CD4-positive, CD25-positive, alpha-beta regulatory T cell (primary cell): ENCODE results near the gene BACH2. TPM values are rescaled to one million over a fixed set of nuclear protein-coding genes. Genes with fewer than 3 reads are reported as not detected.

Experiments used
- ATAC-seq, 2 donors: fragments of 150-1000 bp; cut with Tn5 transposase; one replicate each; pipeline ENCODE4 v1.10.0; 2021; ENCODE audit warnings: low read depth in 2 of 2, moderate number of reproducible peaks in 2 of 2, moderate library complexity in 1 of 2
- DNase-seq, 3 donors: peaks; one replicate each; pipeline versions ENCODE4 v3.0.0 to v3.0.0-alpha.2; 2012 to 2022; ENCODE audit warnings: mixed read lengths in 1 of 3
- H3K27ac ChIP-seq: one replicate; pipeline ENCODE4 v1.7.0; 2013; ENCODE audit warnings: mild to moderate bottlenecking, low read length; ENCODE audit not compliant: insufficient read depth, poor library complexity, severe bottlenecking
- H3K27me3 ChIP-seq: one replicate; pipeline ENCODE4 v1.7.0; 2013; ENCODE audit warnings: low read length; ENCODE audit not compliant: control insufficient read depth, insufficient read depth
- H3K36me3 ChIP-seq: one replicate; pipeline ENCODE4 v1.7.0; 2013; ENCODE audit warnings: mild to moderate bottlenecking, low read length, moderate library complexity; ENCODE audit not compliant: control insufficient read depth, insufficient read depth
- H3K4me1 ChIP-seq: 2 replicates; pipeline ENCODE4 v1.7.0; 2013; ENCODE audit warnings: mild to moderate bottlenecking, low read length; ENCODE audit not compliant: insufficient read depth, control insufficient read depth, poor library complexity, severe bottlenecking
- H3K4me3 ChIP-seq: one replicate; pipeline ENCODE4 v1.7.0; 2013; ENCODE audit warnings: low read depth, mild to moderate bottlenecking, low read length, moderate library complexity
- H3K9me3 ChIP-seq, 2 experiments: 1 replicate in 1 of 2; 2 replicates in 1 of 2; pipeline ENCODE4 v1.7.0; 2013; ENCODE audit warnings: low read length in 2 of 2, mild to moderate bottlenecking in 1 of 2, moderate library complexity in 1 of 2; ENCODE audit not compliant: control insufficient read depth in 2 of 2
- H3K27ac Mint-ChIP-seq, 3 donors: one replicate each; pipeline ENCODE4 v1.8.0; 2020 to 2022; ENCODE audit warnings: mild to moderate bottlenecking in 3 of 3, mixed read lengths in 3 of 3, moderate library complexity in 2 of 3
- H3K27me3 Mint-ChIP-seq: one replicate; pipeline ENCODE4 v1.8.0; 2022; ENCODE audit warnings: mild to moderate bottlenecking, mixed read lengths
- H3K36me3 Mint-ChIP-seq: one replicate; pipeline ENCODE4 v1.8.0; 2020; ENCODE audit warnings: mixed read lengths
- H3K4me1 Mint-ChIP-seq, 4 donors: one replicate each; pipeline ENCODE4 v1.8.0; 2020 to 2022; ENCODE audit warnings: mixed read lengths in 4 of 4, mild to moderate bottlenecking in 1 of 4
- H3K4me3 Mint-ChIP-seq, 4 donors: one replicate each; pipeline ENCODE4 v1.8.0; 2020 to 2022; ENCODE audit warnings: mild to moderate bottlenecking in 4 of 4, mixed read lengths in 4 of 4, moderate library complexity in 3 of 4
- H3K9me3 Mint-ChIP-seq, 7 donors: one replicate each; pipeline ENCODE4 v1.8.0; 2020 to 2022; ENCODE audit warnings: mixed read lengths in 7 of 7, mild to moderate bottlenecking in 3 of 7, moderate library complexity in 2 of 7
- polyA plus RNA-seq, 4 donors: library from polyadenylated mRNA; unstranded; fragments of 300-500 nt; fragmentation: Illumina TruSeq; gene quantifications; one replicate each; pipeline ENCODE4 v1.2.3, GENCODE V29; 2021
- total RNA-seq: library from RNA; stranded (reverse); gene quantifications from one replicate; pipeline ENCODE4 v1.2.3, GENCODE V29; 2022

BACH2 gene
- total and polyA plus RNA-seq, 5 donors from 2014 or later, result 3.8 to 51.3 (median 7.1) TPM

DNA sequence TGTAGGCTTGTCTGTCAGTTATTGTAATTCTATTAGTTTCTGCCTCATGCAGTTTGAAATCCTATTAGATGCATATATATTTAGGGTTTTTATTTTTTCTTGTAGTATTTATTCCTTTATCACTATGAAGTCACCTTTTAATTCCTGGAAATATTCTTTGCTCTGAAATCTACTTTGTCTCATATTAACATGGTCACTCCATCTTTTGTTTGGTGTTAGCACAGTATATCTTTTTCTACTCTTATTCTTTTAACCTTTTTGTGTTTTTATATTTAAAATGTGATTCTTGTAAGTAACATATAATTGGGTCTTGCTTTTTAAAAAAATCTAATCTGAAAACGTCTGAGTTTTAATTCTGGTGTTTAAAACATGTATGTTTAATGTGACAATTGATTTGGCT, 280.8 kb downstream of the BACH2 start:
- peaks cover 0 to 22% (median 19%) of the 10 kb centered on the region in 4 donors for H3K4me1 Mint-ChIP-seq
- H3K27me3 Mint-ChIP-seq, result no peaks in the 10 kb centered on the region
- no peaks in the 10 kb centered on the region for H3K4me1 ChIP-seq
- no peak overlapping the region for H3K27ac ChIP-seq
- no peak overlapping the region for H3K4me3 Mint-ChIP-seq
- H3K9me3 Mint-ChIP-seq, result no peaks in the 10 kb centered on the region
- no peak for ATAC-seq
- H3K36me3 ChIP-seq, result no peaks in the 10 kb centered on the region
- no peaks in the 10 kb centered on the region for H3K9me3 ChIP-seq
- H3K4me3 ChIP-seq, result no peak overlapping the region
- no peak overlapping the region for H3K27ac Mint-ChIP-seq
- H3K36me3 Mint-ChIP-seq, result peaks cover 15% of the 10 kb centered on the region
- no peak for DNase-seq
- no peaks in the 10 kb centered on the region for H3K27me3 ChIP-seq

DNA sequence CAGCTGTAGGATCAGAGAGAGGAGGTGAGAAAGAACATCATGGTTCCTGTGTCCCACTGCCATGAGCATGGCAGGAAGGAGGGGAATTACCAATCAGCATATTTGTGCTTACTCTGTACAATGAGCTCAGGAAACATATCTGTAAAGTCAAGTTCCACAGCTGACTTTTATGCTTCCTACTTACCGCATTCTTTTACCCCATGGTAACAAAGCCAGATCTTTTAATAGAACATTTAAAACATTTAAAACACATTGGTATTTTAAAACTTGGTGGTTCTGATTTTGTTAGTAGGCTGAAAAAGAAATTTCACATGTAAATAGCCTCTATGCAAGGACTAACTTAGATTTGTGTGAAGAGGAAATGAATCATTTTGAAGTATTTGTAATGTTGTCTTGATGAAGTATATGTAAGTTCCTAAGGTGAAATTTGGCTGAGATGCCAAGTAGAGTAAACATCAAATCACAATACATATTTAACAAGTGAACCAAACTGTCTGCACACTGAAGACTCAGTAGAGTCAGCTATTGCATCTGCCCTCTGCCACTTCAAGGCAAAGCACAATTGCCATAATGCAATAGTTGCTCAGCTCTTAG, 287.6 kb downstream of the BACH2 start:
- peak in 1 of 3 donors; percentile 31 for DNase-seq
- Mint-ChIP-seq H3K36me3 (peaks cover 31% of the 10 kb centered on the region), H3K4me3 (no peak overlapping the region), H3K9me3 (peaks cover 0 to 1% (median 0%) of the 10 kb centered on the region in 7 donors), H3K27ac (peak overlapping the region in 2 of 3 donors; percentile 12 to 77), H3K4me1 (peaks cover 6 to 17% (median 13%) of the 10 kb centered on the region in 4 donors), H3K27me3 (no peaks in the 10 kb centered on the region)
- peaks cover 2% of the 10 kb centered on the region for H3K36me3 ChIP-seq
- ATAC-seq, result no peak
- no peaks in the 10 kb centered on the region for H3K9me3 ChIP-seq
- H3K4me1 ChIP-seq, result no peaks in the 10 kb centered on the region
- no peak overlapping the region for H3K4me3 ChIP-seq
- H3K27ac ChIP-seq, result no peak overlapping the region
- no peaks in the 10 kb centered on the region for H3K27me3 ChIP-seq

DNA sequence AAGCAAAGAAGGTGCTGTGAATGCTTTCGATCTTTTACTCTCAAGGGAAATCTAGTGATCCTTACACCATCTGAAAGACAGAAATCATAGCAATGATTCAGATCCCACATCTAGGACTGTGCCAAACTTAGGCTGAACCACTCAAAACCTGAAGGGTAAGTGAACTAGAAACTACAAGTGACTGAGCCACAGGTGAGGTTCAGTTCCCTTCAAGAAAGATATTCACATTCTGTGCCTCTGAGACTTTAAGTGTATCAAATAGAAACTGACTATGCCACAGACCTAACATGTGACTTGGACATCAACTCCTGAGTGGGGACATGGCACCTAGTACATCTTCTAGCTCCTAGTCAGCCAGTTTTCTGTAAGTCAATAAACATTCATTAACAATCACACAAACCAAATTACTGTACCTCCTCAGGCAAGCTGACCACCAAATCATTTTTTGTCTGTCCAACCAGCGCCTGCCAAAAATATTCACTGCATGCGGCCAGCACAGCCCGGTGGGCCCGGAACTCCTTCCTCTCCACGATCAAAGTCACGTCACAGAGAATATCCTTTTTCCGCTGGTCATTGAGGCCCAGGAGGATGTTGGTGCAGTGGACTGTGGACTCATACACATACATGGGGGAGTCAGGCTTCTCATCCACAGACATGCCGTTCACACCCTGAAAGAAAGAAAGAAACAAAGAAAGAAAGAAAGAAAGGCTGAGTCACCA, 288.3 kb downstream of the BACH2 start:
- H3K36me3 Mint-ChIP-seq, result peaks cover 31% of the 10 kb centered on the region
- H3K4me3 Mint-ChIP-seq, result no peak overlapping the region
- no peak overlapping the region for H3K4me3 ChIP-seq
- peaks cover 4 to 15% (median 11%) of the 10 kb centered on the region in 4 donors for H3K4me1 Mint-ChIP-seq
- no peaks in the 10 kb centered on the region for H3K27me3 ChIP-seq
- no peaks in the 10 kb centered on the region for H3K4me1 ChIP-seq
- peaks cover 0 to 1% (median 0%) of the 10 kb centered on the region in 7 donors for H3K9me3 Mint-ChIP-seq
- peak in 1 of 3 donors; percentile 41 for DNase-seq
- H3K27ac Mint-ChIP-seq, result peak overlapping the region in 2 of 3 donors; percentile 12 to 77
- H3K27me3 Mint-ChIP-seq, result no peaks in the 10 kb centered on the region
- peaks cover 2% of the 10 kb centered on the region for H3K36me3 ChIP-seq
- ATAC-seq, result no peak
- H3K9me3 ChIP-seq, result no peaks in the 10 kb centered on the region
- no peak overlapping the region for H3K27ac ChIP-seq

DNA sequence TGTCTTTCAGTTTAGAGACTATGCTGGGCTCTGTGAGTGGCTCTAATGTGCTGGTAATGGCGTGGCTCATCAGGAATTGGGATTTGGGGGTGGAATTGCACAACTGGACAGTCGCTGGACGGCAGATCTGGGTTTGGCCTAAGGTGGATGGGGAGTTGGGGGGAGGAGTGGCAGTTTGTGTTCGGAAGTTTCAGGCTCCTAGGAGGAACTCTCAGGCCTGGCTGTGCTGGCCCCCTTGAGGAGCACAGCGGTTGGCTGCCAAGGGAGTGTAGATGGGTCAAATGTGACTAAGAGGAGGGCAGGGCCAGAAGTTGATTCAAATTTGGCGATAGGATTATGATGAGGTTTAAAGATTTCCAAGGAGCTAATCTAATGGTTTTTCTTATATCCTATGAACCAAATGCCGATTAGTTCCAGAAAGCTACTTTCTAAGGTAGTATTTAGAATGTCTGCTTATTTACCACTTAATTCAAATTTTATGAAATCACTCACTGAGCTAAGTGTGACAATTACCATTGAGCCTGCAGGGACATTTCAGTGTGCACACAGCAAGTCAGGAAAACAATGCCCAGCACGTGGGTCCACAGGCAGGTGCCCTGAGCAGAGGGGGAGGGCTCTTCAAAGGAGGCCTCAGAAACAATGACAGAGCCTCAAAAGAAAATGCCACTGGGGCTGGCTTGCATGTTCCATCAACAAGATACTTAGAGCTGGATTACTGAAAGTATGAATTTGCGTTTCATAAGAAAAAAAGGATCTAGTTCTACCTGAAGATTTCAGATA, 291.4 kb downstream of the BACH2 start:
- H3K36me3 ChIP-seq, result peaks cover 2% of the 10 kb centered on the region
- H3K27me3 Mint-ChIP-seq, result no peaks in the 10 kb centered on the region
- H3K27me3 ChIP-seq, result no peaks in the 10 kb centered on the region
- no peak overlapping the region for H3K4me3 ChIP-seq
- peaks cover 0 to 15% (median 11%) of the 10 kb centered on the region in 4 donors for H3K4me1 Mint-ChIP-seq
- H3K4me1 ChIP-seq, result no peaks in the 10 kb centered on the region
- no peaks in the 10 kb centered on the region for H3K9me3 ChIP-seq
- no peak overlapping the region for H3K27ac Mint-ChIP-seq
- peaks cover 0 to 1% (median 0%) of the 10 kb centered on the region in 7 donors for H3K9me3 Mint-ChIP-seq
- no peak overlapping the region for H3K27ac ChIP-seq
- ATAC-seq (no peak), DNase-seq (no peak)
- no peak overlapping the region for H3K4me3 Mint-ChIP-seq
- H3K36me3 Mint-ChIP-seq, result peaks cover 27% of the 10 kb centered on the region

DNA sequence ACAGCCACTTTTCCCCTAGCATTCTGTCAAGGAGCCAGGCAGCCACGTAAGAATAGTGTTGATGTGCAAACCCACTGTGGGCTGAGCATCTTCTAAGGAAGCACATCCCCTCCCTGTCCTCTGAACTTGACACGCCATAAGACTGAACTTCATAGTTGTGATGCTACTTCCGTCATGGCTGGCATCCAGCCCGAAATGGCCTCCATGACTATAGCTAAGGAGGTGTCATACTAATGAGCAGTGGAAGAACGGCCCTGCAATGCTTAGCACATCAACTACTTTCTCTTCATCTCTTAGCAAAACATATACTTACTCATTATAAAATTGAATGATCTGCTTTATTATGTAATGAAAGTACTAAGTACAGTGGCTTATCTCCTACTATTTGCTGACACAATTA, 292.1 kb downstream of the BACH2 start:
- Histone ChIP-seq H3K36me3 (peaks cover 2% of the 10 kb centered on the region), H3K27ac (no peak overlapping the region), H3K4me1 (no peaks in the 10 kb centered on the region), H3K27me3 (no peaks in the 10 kb centered on the region), H3K9me3 (no peaks in the 10 kb centered on the region), H3K4me3 (no peak overlapping the region)
- Mint-ChIP-seq H3K9me3 (no peaks in the 10 kb centered on the region), H3K36me3 (peaks cover 24% of the 10 kb centered on the region), H3K4me3 (no peak overlapping the region), H3K27me3 (no peaks in the 10 kb centered on the region), H3K4me1 (peaks cover 0 to 17% (median 10%) of the 10 kb centered on the region in 4 donors), H3K27ac (no peak overlapping the region)
- no peak for ATAC-seq
- DNase-seq, result no peak

DNA sequence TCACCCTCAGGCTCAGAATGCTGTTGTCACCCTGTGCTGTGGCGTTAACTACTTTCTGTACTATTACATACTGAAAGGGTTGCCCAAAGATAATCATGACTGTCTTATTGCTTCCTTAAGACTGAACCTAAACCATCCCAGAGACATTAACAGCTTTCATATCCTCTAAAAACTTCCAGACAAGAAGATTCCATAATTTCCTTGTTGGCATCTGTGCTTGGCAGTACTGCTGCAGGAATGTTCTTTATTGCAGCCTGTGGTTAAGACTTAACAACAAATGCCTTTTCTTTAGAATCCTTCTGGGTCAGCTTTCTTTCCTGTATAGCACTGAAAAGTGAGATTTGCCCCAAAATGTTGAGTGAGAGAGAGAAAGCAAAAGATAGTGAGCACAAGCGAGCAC, 292.7 kb downstream of the BACH2 start:
- Mint-ChIP-seq H3K9me3 (no peaks in the 10 kb centered on the region), H3K27me3 (no peaks in the 10 kb centered on the region), H3K27ac (no peak overlapping the region), H3K4me1 (peaks cover 0 to 13% (median 5%) of the 10 kb centered on the region in 4 donors), H3K36me3 (peaks cover 20% of the 10 kb centered on the region), H3K4me3 (no peak overlapping the region)
- no peak for DNase-seq
- H3K9me3 ChIP-seq, result no peaks in the 10 kb centered on the region
- H3K4me3 ChIP-seq, result no peak overlapping the region
- no peak for ATAC-seq
- no peak overlapping the region for H3K27ac ChIP-seq
- H3K4me1 ChIP-seq, result no peaks in the 10 kb centered on the region
- H3K27me3 ChIP-seq, result no peaks in the 10 kb centered on the region
- H3K36me3 ChIP-seq, result peaks cover 2% of the 10 kb centered on the region

DNA sequence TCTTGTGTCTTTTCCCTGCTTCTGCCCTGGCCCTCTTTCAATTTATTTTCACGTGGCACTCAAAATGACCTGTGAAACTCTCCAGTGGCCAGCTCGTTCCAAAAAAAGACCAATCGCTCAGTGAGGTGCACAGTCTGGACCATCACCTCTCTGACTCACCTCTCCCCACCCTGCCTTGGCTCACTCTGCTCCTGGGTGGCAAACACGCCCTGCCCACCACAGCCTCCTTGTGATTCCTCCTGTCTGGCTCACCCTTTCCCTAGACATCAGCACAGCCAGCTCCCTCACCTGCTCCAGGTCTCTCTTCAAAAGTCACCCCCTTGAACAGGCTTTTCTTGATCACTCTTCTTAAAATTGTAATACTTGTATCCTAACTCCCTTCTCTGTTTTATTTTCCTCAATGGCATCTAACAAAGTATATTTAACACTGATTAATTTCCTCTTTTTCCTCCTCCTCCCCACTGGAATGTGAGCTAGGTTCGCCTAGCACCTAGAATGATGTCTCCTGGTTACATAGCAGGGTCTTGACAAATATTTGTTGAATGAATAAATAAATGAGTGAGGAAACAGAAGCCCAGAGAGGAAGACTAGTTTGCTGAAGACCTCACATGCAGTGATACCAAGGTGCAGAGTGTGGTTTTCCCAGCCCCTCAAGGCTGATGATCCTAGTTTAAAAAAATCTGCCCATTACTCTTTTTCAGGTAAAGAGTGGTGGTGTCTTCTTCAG, 293.4 kb downstream of the BACH2 start:
- peaks cover 12% of the 10 kb centered on the region for H3K36me3 Mint-ChIP-seq
- H3K9me3 ChIP-seq, result no peaks in the 10 kb centered on the region
- no peak for ATAC-seq
- no peaks in the 10 kb centered on the region for H3K4me1 ChIP-seq
- H3K4me3 Mint-ChIP-seq, result no peak overlapping the region
- H3K27me3 ChIP-seq, result no peaks in the 10 kb centered on the region
- no peak overlapping the region for H3K27ac Mint-ChIP-seq
- no peaks in the 10 kb centered on the region for H3K27me3 Mint-ChIP-seq
- H3K4me1 Mint-ChIP-seq, result peaks cover 0 to 6% (median 1%) of the 10 kb centered on the region in 4 donors
- no peak for DNase-seq
- no peak overlapping the region for H3K4me3 ChIP-seq
- H3K27ac ChIP-seq, result no peak overlapping the region
- no peaks in the 10 kb centered on the region for H3K9me3 Mint-ChIP-seq
- H3K36me3 ChIP-seq, result peaks cover 2% of the 10 kb centered on the region
